Cardiac muscle cell (in vitro differentiated cells and primary cell): ENCODE measurements around the gene GPR161. TPM values are rescaled to one million over a fixed set of nuclear protein-coding genes. Genes with fewer than 3 reads are reported as not detected.

ENCODE experiments used
- DNase-seq, 2 donors: peaks; one replicate each; pipeline versions ENCODE4 v3.0.0 to v3.0.0-alpha.2; 2010 to 2017; ENCODE audit warnings: low read depth in 1 of 2, low spot score in 1 of 2
- H3K27ac ChIP-seq: fragments of 200-600 bp; sonication (generic); 2 replicates; pipeline ENCODE4 v1.5.1; 2016
- H3K27me3 ChIP-seq: fragments of 200-600 bp; sonication (generic); 2 replicates; pipeline ENCODE4 v1.6.0; 2016; ENCODE audit warnings: control low read depth
- H3K36me3 ChIP-seq: fragments of 200-600 bp; sonication (generic); 2 replicates; pipeline ENCODE4 v1.5.1; 2016; ENCODE audit warnings: control low read depth
- H3K4me1 ChIP-seq: fragments of 200-600 bp; sonication (generic); 2 replicates; pipeline ENCODE4 v1.8.1; 2017; ENCODE audit warnings: low read depth, mild to moderate bottlenecking, mixed run types
- H3K4me3 ChIP-seq: fragments of 200-600 bp; sonication (generic); 2 replicates; pipeline ENCODE4 v1.5.1; 2016; ENCODE audit warnings: mild to moderate bottlenecking
- H3K9me3 ChIP-seq: fragments of 200-600 bp; sonication (generic); 2 replicates; pipeline ENCODE4 v1.5.1; 2017; ENCODE audit warnings: low read depth, mild to moderate bottlenecking, control low read depth
- polyA plus RNA-seq: library from polyadenylated mRNA; unstranded; fragments of >200 nt; fragmentation: Nextera tagmentation; extraction: Ambion mirVana; gene quantifications from 2 replicates; pipeline ENCODE4 v1.2.1, GENCODE V29; 2016
- total RNA-seq: library from RNA; depleted of rRNA; stranded (reverse); fragments of >200 nt; gene quantifications from 2 replicates; pipeline ENCODE4 v1.2.3, GENCODE V29; 2016
- TF ChIP-seq, protein P1 (sequence below): IDR thresholded peaks from 2 replicates; pipeline ENCODE4 v1.5.1; 2012; ENCODE audit warnings: low read depth, mild to moderate bottlenecking, low read length

The GPR161 gene
- total and polyA plus RNA-seq, 2 experiments from 2014 or later: 17.0 to 27.6 TPM

DNA sequence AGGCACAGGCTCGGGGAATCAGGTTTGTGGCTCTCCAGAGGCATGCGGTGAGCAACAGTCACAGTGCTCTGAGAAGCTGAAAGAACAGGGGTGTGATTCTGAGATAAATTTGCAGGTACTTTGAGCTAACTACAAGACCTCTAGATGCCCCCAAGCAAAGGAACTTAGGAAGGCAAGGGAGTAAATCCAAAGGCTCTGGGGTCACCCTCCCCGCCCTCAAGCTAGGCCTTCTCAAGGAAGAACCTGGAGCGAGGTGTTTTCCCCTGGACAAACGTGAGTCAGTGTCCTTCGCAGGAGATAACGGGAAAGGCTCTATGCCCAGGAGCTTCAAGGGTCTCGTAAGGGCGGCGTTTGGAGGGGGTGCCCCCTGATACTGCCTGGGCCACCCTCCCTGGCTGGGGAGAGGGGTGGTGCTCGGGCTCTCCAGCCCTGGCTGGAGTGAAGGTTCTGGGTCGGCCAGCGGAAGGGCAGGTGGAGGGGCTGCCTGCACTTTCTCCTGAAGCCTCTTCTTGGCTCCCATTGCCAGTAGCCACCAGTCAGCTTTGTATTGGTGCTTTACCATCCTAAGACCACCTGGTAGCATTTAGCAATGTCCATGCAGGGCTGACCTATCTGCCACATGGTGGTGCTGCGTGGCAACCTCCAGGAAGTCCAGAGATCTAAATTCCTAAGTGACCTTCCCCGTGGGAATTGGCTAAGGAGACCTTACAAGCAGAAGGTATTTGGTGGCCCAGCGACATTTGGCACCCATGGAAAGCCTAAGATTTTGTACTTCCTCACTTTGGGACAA, 44.0 kb downstream of the GPR161 start:
- Histone ChIP-seq H3K27me3 (no peaks in the 10 kb centered on the region), H3K36me3 (no peaks in the 10 kb centered on the region), H3K27ac (no peak overlapping the region), H3K9me3 (no peaks in the 10 kb centered on the region), H3K4me1 (no peaks in the 10 kb centered on the region), H3K4me3 (no peak overlapping the region)
- TF ChIP-seq, protein P1, sequence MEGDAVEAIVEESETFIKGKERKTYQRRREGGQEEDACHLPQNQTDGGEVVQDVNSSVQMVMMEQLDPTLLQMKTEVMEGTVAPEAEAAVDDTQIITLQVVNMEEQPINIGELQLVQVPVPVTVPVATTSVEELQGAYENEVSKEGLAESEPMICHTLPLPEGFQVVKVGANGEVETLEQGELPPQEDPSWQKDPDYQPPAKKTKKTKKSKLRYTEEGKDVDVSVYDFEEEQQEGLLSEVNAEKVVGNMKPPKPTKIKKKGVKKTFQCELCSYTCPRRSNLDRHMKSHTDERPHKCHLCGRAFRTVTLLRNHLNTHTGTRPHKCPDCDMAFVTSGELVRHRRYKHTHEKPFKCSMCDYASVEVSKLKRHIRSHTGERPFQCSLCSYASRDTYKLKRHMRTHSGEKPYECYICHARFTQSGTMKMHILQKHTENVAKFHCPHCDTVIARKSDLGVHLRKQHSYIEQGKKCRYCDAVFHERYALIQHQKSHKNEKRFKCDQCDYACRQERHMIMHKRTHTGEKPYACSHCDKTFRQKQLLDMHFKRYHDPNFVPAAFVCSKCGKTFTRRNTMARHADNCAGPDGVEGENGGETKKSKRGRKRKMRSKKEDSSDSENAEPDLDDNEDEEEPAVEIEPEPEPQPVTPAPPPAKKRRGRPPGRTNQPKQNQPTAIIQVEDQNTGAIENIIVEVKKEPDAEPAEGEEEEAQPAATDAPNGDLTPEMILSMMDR: peak; percentile 36
- peak; percentile 55 to 64 for DNase-seq

DNA sequence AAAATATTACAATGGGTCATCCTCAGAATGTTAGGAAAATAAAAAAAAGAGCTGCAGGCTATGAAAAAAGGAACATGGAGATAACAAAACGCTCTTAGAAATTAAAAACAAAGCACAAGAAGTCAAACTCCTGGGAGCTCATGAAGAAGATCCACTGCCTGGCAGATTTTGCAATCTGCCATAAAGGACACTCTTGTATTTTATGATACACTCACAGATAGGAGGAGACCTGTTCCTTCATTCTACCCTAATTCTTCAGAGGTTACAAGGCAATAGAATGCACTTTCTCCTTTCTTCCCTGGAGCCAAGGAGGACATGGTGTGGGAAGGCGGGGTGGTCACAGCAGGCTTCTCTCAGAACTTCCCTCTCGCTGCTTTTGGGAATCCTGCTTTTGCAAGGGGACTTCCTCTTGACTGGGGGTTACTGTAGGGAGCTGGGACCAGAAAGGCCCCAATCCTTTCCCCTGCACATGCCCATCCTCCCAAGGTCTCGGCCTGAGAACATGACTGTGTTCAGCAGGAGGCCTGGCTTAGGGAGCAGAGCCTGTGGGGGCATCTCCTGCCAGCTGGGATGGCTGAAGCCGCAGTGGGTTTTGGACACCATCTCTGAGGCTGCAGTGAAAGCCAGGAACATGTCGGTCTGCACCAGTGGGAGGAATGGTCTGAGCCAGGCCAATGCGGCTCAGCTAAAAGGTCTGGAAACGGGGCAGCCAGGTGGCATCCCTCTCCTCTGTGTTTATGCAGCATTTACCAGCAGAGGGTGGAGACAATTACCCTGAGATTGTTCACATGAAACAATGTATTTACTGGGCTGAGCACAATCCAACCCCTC, 44.8 kb downstream of the GPR161 start:
- no peaks in the 10 kb centered on the region for H3K9me3 ChIP-seq
- no peaks in the 10 kb centered on the region for H3K36me3 ChIP-seq
- DNase-seq: peak in 1 of 2 donors; percentile 5
- H3K27me3 ChIP-seq: no peaks in the 10 kb centered on the region
- H3K27ac ChIP-seq: no peak overlapping the region
- no peaks in the 10 kb centered on the region for H3K4me1 ChIP-seq
- no peak overlapping the region for H3K4me3 ChIP-seq
- TF ChIP-seq, protein P1: no peak

- TF ChIP-seq, protein P1: no peak
- Histone ChIP-seq H3K9me3 (no peaks in the 10 kb centered on the region), H3K4me3 (no peak overlapping the region), H3K4me1 (no peaks in the 10 kb centered on the region), H3K27ac (no peak overlapping the region), H3K36me3 (no peaks in the 10 kb centered on the region), H3K27me3 (no peaks in the 10 kb centered on the region)
- no peak for DNase-seq
These were observed 45.7 kb downstream of the GPR161 start for GRCh38 chr1:168091063-168091462.

- Histone ChIP-seq H3K4me3 (no peak overlapping the region), H3K27ac (no peak overlapping the region), H3K27me3 (no peaks in the 10 kb centered on the region), H3K36me3 (peaks cover 3% of the 10 kb centered on the region), H3K9me3 (no peaks in the 10 kb centered on the region), H3K4me1 (no peaks in the 10 kb centered on the region)
- TF ChIP-seq, protein P1: no peak
- DNase-seq: no peak
These were observed 46.3 kb downstream of the GPR161 start for GRCh38 chr1:168090395-168090794.

GRCh38 chr1:168089979-168090337, 46.8 kb downstream of the GPR161 start:
- Histone ChIP-seq H3K27me3 (no peaks in the 10 kb centered on the region), H3K4me1 (no peaks in the 10 kb centered on the region), H3K9me3 (no peaks in the 10 kb centered on the region), H3K27ac (no peak overlapping the region), H3K4me3 (no peak overlapping the region), H3K36me3 (peaks cover 5% of the 10 kb centered on the region)
- DNase-seq: no peak
- TF ChIP-seq, protein P1: no peak
